HTR-8/SVneo (cell line): ENCODE data around the gene CHST13.
A peak's percentile ranks its signal among the peaks of the same experiment; 100 is the strongest.
"Not testable (repeated sequence)": the region's sequence is repeated elsewhere in the genome, so short reads cannot be mapped to it uniquely, and the experiment has no call there.

Experiments
- DNase-seq: peaks from one replicate; pipeline ENCODE4 v3.0.0; 2011; ENCODE audit warnings: low spot score, mixed read lengths; ENCODE audit not compliant: insufficient read length
- FAIRE-seq: peaks from 2 replicates; lab custom pipeline; 2011; peaks lifted over from hg19 to GRCh38; lab: Jason Lieb, UNC

CHST13 gene

GRCh38 chr3:126524429-126524988, 554 bp downstream of the CHST13 start:
- FAIRE-seq, result no peak
- no peak for DNase-seq

- no peak for DNase-seq
- FAIRE-seq, result no peak
These were observed 1.3 kb downstream of the CHST13 start for GRCh38 chr3:126525091-126525852.

GRCh38 chr3:126525853-126526667, 2.1 kb downstream of the CHST13 start:
- FAIRE-seq (no peak), DNase-seq (no peak)

GRCh38 chr3:126526668-126527005, 2.7 kb downstream of the CHST13 start:
- no peak for DNase-seq
- FAIRE-seq, result no peak

- no peak for DNase-seq
- no peak for FAIRE-seq
These were observed 3.1 kb downstream of the CHST13 start for GRCh38 chr3:126527006-126527405.

GRCh38 chr3:126527455-126528211, 3.7 kb downstream of the CHST13 start:
- no peak for FAIRE-seq
- no peak for DNase-seq

- DNase-seq (no peak), FAIRE-seq (no peak)
These were observed 4.5 kb downstream of the CHST13 start for GRCh38 chr3:126528419-126528799.

GRCh38 chr3:126528800-126529541, 5.0 kb downstream of the CHST13 start:
- DNase-seq (no peak), FAIRE-seq (no peak)

GRCh38 chr3:126529585-126530170, 5.7 kb downstream of the CHST13 start:
- FAIRE-seq (no peak), DNase-seq (no peak)

- DNase-seq, result no peak
- FAIRE-seq, result no peak
These were observed 6.5 kb downstream of the CHST13 start for GRCh38 chr3:126530171-126531050.

GRCh38 chr3:126531051-126531330, 7.0 kb downstream of the CHST13 start:
- DNase-seq (no peak), FAIRE-seq (no peak)

GRCh38 chr3:126533506-126533905, 9.6 kb downstream of the CHST13 start:
- DNase-seq (no peak), FAIRE-seq (no peak)

GRCh38 chr3:126534716-126535115, 10.8 kb downstream of the CHST13 start:
- not testable (repeated sequence) for DNase-seq
- FAIRE-seq, result peak; percentile 40

GRCh38 chr3:126535636-126536035, 11.7 kb downstream of the CHST13 start:
- DNase-seq (no peak), FAIRE-seq (no peak)

GRCh38 chr3:126536126-126536525, 12.2 kb downstream of the CHST13 start:
- FAIRE-seq (no peak), DNase-seq (no peak)

GRCh38 chr3:126537116-126537729, 13.3 kb downstream of the CHST13 start:
- FAIRE-seq, result no peak
- DNase-seq, result no peak

- DNase-seq (no peak), FAIRE-seq (no peak)
These were observed 13.9 kb downstream of the CHST13 start for GRCh38 chr3:126537730-126538281.

- FAIRE-seq (no peak), DNase-seq (no peak)
These were observed 14.4 kb downstream of the CHST13 start for GRCh38 chr3:126538316-126538715.
